Ishikawa (cell line): ENCODE measurements around the gene CD247.

Experiments
- CEBPB ChIP-seq: IDR thresholded peaks from 2 replicates; pipeline ENCODE4 v1.6.1; 2012
- NFIC ChIP-seq: IDR thresholded peaks from 2 replicates; pipeline ENCODE4 v1.6.1; 2012
- YY1 ChIP-seq: IDR thresholded peaks from 2 replicates; pipeline ENCODE4 v1.6.1; 2012; ENCODE audit warnings: low read depth
- ZBTB7A ChIP-seq: IDR thresholded peaks from 2 replicates; pipeline ENCODE4 v1.6.1; 2012; ENCODE audit warnings: low read depth
- TF ChIP-seq, protein P1 (sequence below): IDR thresholded peaks from 2 replicates; pipeline ENCODE4 v1.6.1; 2012
- TF ChIP-seq, protein P2 (sequence below): IDR thresholded peaks from 2 replicates; pipeline ENCODE4 v1.6.1; 2012; ENCODE audit warnings: low read depth, mild to moderate bottlenecking

DNA sequence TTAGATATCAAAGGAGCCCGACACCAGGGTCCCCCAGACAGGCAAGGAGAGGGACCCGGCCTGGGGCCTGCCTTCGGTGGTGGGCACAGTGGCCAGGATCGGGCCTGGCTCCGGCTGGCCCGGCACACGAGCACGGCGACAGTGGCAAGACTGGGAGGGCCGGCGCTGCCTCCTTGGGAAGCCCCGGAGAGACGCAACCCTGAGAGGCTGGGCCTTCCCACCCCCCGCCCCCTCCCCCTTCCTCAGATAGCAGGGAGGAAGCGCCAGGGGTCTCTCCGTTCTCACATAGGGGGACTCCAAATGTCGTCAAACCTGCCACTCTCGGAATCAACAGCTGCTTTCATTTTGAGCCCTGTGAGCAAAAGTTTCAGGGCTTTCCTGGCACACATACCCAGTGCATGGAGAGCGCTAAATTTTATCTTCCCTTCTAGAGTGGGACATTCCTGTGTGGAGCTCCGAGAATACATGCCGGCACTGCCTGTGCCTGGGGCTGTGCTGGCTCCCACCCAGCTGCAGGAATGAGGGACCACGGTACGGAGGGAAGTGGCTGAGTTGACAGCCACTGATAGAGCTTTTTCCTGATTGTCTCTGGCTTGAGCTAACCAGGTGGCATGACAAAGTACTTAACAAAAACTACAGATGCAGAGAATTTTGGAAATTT, 62.4 kb downstream of the CD247 start:
- TF ChIP-seq YY1, result no peak
- TF ChIP-seq CEBPB, result no peak
- TF ChIP-seq NFIC, result no peak
- TF ChIP-seq, protein P1, sequence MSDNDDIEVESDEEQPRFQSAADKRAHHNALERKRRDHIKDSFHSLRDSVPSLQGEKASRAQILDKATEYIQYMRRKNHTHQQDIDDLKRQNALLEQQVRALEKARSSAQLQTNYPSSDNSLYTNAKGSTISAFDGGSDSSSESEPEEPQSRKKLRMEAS, result no peak
- TF ChIP-seq, protein P2, sequence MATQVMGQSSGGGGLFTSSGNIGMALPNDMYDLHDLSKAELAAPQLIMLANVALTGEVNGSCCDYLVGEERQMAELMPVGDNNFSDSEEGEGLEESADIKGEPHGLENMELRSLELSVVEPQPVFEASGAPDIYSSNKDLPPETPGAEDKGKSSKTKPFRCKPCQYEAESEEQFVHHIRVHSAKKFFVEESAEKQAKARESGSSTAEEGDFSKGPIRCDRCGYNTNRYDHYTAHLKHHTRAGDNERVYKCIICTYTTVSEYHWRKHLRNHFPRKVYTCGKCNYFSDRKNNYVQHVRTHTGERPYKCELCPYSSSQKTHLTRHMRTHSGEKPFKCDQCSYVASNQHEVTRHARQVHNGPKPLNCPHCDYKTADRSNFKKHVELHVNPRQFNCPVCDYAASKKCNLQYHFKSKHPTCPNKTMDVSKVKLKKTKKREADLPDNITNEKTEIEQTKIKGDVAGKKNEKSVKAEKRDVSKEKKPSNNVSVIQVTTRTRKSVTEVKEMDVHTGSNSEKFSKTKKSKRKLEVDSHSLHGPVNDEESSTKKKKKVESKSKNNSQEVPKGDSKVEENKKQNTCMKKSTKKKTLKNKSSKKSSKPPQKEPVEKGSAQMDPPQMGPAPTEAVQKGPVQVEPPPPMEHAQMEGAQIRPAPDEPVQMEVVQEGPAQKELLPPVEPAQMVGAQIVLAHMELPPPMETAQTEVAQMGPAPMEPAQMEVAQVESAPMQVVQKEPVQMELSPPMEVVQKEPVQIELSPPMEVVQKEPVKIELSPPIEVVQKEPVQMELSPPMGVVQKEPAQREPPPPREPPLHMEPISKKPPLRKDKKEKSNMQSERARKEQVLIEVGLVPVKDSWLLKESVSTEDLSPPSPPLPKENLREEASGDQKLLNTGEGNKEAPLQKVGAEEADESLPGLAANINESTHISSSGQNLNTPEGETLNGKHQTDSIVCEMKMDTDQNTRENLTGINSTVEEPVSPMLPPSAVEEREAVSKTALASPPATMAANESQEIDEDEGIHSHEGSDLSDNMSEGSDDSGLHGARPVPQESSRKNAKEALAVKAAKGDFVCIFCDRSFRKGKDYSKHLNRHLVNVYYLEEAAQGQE, result no peak
- no peak for TF ChIP-seq ZBTB7A
